Neutrophil (primary cell): Measurements from ENCODE around the gene PDXP.

ENCODE experiments used
- H3K27ac ChIP-seq: fragments of 200-600 bp; sonication (generic); 2 replicates; pipeline ENCODE4 v1.5.1; 2016; ENCODE audit warnings: mild to moderate bottlenecking, moderate library complexity
- H3K27me3 ChIP-seq: fragments of 200-600 bp; sonication (generic); 2 replicates; pipeline ENCODE4 v1.6.0; 2016; ENCODE audit warnings: mild to moderate bottlenecking
- H3K36me3 ChIP-seq: fragments of 200-600 bp; sonication (generic); 2 replicates; pipeline ENCODE4 v1.5.1; 2017
- H3K4me1 ChIP-seq, 2 experiments: fragments of 200-600 bp in 1 of 2; sonication (generic) in 1 of 2; 1 replicate in 1 of 2; 2 replicates in 1 of 2; pipeline versions ENCODE4 v1.5.1 to v1.6.1; 2013 to 2016; ENCODE audit warnings: low read depth in 1 of 2, low read length in 1 of 2, mild to moderate bottlenecking in 1 of 2, moderate library complexity in 1 of 2; ENCODE audit not compliant: control insufficient read depth in 1 of 2, insufficient read depth in 1 of 2
- H3K4me3 ChIP-seq, 2 experiments: fragments of 200-600 bp in 1 of 2; sonication (generic) in 1 of 2; 1 replicate in 1 of 2; 2 replicates in 1 of 2; pipeline ENCODE4 v1.5.1; 2013 to 2016; ENCODE audit warnings: low read depth in 1 of 2, low read length in 1 of 2, mild to moderate bottlenecking in 1 of 2, moderate library complexity in 1 of 2
- H3K9me3 ChIP-seq: fragments of 200-600 bp; sonication (generic); 2 replicates; pipeline ENCODE4 v1.5.1; 2016
- CTCF ChIP-seq: fragments of 200-600 bp; sonication (generic); IDR thresholded peaks from 2 replicates; pipeline ENCODE4 v1.5.1; 2016; ENCODE audit warnings: antibody characterized with exemption

The PDXP gene

GRCh38 chr22:37626144-37626543 lies 32.4 kb upstream of the PDXP start:
- Histone ChIP-seq H3K4me3 (no peak overlapping the region), H3K27me3 (no peaks in the 10 kb centered on the region), H3K4me1 (peaks cover 17 to 29% of the 10 kb centered on the region in 2 experiments), H3K36me3 (peaks cover 53% of the 10 kb centered on the region), H3K27ac (peak overlapping the region; percentile 87), H3K9me3 (no peaks in the 10 kb centered on the region)
- no peak for TF ChIP-seq CTCF

GRCh38 chr22:37626556-37627075 lies 31.9 kb upstream of the PDXP start:
- no peaks in the 10 kb centered on the region for H3K27me3 ChIP-seq
- no peak for TF ChIP-seq CTCF
- H3K9me3 ChIP-seq: no peaks in the 10 kb centered on the region
- peaks cover 17 to 29% of the 10 kb centered on the region in 2 experiments for H3K4me1 ChIP-seq
- peaks cover 51% of the 10 kb centered on the region for H3K36me3 ChIP-seq
- H3K4me3 ChIP-seq: peak overlapping the region in 1 of 2 experiments; percentile 25
- H3K27ac ChIP-seq: peak overlapping the region; percentile 87

- H3K36me3 ChIP-seq: peaks cover 50% of the 10 kb centered on the region
- H3K27ac ChIP-seq: peak overlapping the region; percentile 87
- peak overlapping the region in 1 of 2 experiments; percentile 25 for H3K4me3 ChIP-seq
- no peak for TF ChIP-seq CTCF
- peaks cover 18 to 29% of the 10 kb centered on the region in 2 experiments for H3K4me1 ChIP-seq
- H3K9me3 ChIP-seq: no peaks in the 10 kb centered on the region
- no peaks in the 10 kb centered on the region for H3K27me3 ChIP-seq
Measured at GRCh38 chr22:37627121-37627520, 31.4 kb upstream of the PDXP start.

GRCh38 chr22:37627545-37627944 lies 31.0 kb upstream of the PDXP start:
- peaks cover 22 to 33% of the 10 kb centered on the region in 2 experiments for H3K4me1 ChIP-seq
- peak overlapping the region; percentile 87 for H3K27ac ChIP-seq
- no peaks in the 10 kb centered on the region for H3K27me3 ChIP-seq
- H3K36me3 ChIP-seq: peaks cover 49% of the 10 kb centered on the region
- no peak for TF ChIP-seq CTCF
- H3K9me3 ChIP-seq: no peaks in the 10 kb centered on the region
- H3K4me3 ChIP-seq: peak overlapping the region in 1 of 2 experiments; percentile 25

- no peaks in the 10 kb centered on the region for H3K27me3 ChIP-seq
- peaks cover 44% of the 10 kb centered on the region for H3K36me3 ChIP-seq
- peak overlapping the region; percentile 87 for H3K27ac ChIP-seq
- no peak for TF ChIP-seq CTCF
- no peak overlapping the region for H3K4me3 ChIP-seq
- H3K9me3 ChIP-seq: no peaks in the 10 kb centered on the region
- H3K4me1 ChIP-seq: peaks cover 35 to 40% of the 10 kb centered on the region in 2 experiments
Measured at GRCh38 chr22:37628830-37629229, 29.7 kb upstream of the PDXP start.
